Smooth muscle cell (in vitro differentiated cells): ENCODE data around the gene CDK14. TPM values are rescaled to one million over a fixed set of nuclear protein-coding genes. Genes with fewer than 3 reads are reported as not detected.

Source experiments
- DNase-seq: peaks from one replicate; lab custom pipeline; 2025; ENCODE audit not compliant: unreplicated experiment; lab: John Stamatoyannopoulos, UW
- H2AFZ ChIP-seq: fragments of 200-600 bp; sonication (generic); 2 replicates; pipeline ENCODE4 v1.6.0; 2016; ENCODE audit warnings: antibody characterized with exemption, low read depth, mild to moderate bottlenecking
- H3F3A ChIP-seq: fragments of 200-600 bp; sonication (generic); 2 replicates; pipeline ENCODE4 v1.6.0; 2017; ENCODE audit warnings: antibody characterized with exemption, low read depth
- H3K27ac ChIP-seq: fragments of 200-600 bp; sonication (generic); 2 replicates; pipeline ENCODE4 v1.5.1; 2016; ENCODE audit warnings: low read depth, mild to moderate bottlenecking
- H3K27me3 ChIP-seq: fragments of 200-600 bp; sonication (generic); 2 replicates; pipeline ENCODE4 v1.6.1; 2016; ENCODE audit warnings: low read depth, mild to moderate bottlenecking
- H3K36me3 ChIP-seq: fragments of 200-600 bp; sonication (generic); 2 replicates; pipeline ENCODE4 v1.5.1; 2016; ENCODE audit warnings: low read depth
- H3K4me1 ChIP-seq: fragments of 200-600 bp; sonication (generic); 2 replicates; pipeline ENCODE4 v1.5.1; 2016; ENCODE audit warnings: low read depth
- H3K4me2 ChIP-seq: fragments of 200-600 bp; sonication (generic); 2 replicates; pipeline ENCODE4 v1.6.0; 2016; ENCODE audit warnings: mild to moderate bottlenecking
- H3K4me3 ChIP-seq: fragments of 200-600 bp; sonication (generic); 2 replicates; pipeline ENCODE4 v1.5.1; 2016; ENCODE audit warnings: mild to moderate bottlenecking
- H3K79me2 ChIP-seq: fragments of 200-600 bp; sonication (generic); 2 replicates; pipeline ENCODE4 v1.6.0; 2016; ENCODE audit warnings: low read depth, mild to moderate bottlenecking
- H3K9ac ChIP-seq: fragments of 200-600 bp; sonication (generic); 2 replicates; pipeline ENCODE4 v1.6.0; 2016; ENCODE audit warnings: low read depth
- H3K9me3 ChIP-seq: fragments of 200-600 bp; sonication (generic); replicated peaks from 2 replicates; pipeline ENCODE4 v1.5.1; 2016; ENCODE audit warnings: low read depth
- H4K20me1 ChIP-seq: fragments of 200-600 bp; sonication (generic); 2 replicates; pipeline ENCODE4 v1.6.0; 2016; ENCODE audit warnings: low read depth
- WGBS: methylation state at CpG from one replicate; pipeline ENCODE4 v1.1.7; 2016; ENCODE audit warnings: low lambda C conversion rate; 5-methylcytosine and 5-hydroxymethylcytosine counted together
- polyA plus RNA-seq: library from polyadenylated mRNA; unstranded; fragments of >200 nt; fragmentation: Nextera tagmentation; extraction: Ambion mirVana; gene quantifications from 2 replicates; pipeline ENCODE4 v1.2.1, GENCODE V29; 2016
- total RNA-seq: library from RNA; depleted of rRNA; stranded (reverse); fragments of >200 nt; gene quantifications from 2 replicates; pipeline ENCODE4 v1.2.3, GENCODE V29; 2014
- TF ChIP-seq, protein P1 (sequence below): fragments of 200-600 bp; sonication (generic); IDR thresholded peaks from 2 replicates; pipeline ENCODE4 v1.5.1; 2017; ENCODE audit warnings: borderline replicate concordance, mild to moderate bottlenecking, antibody characterized with exemption; ENCODE audit not compliant: insufficient read depth, poor library complexity, severe bottlenecking

Gene CDK14
- total and polyA plus RNA-seq, 2 experiments from 2014 or later: 4.1 to 5.3 TPM

GRCh38 chr7:90939666-90940065 is 343.5 kb downstream of the CDK14 start:
- 90% methylated on average over 3 of the region's 3 CpGs for WGBS
- no peaks in the 10 kb centered on the region for H3F3A ChIP-seq
- DNase-seq: no peak
- no peak overlapping the region for H3K4me2 ChIP-seq
- no peaks in the 10 kb centered on the region for H3K4me1 ChIP-seq
- TF ChIP-seq, protein P1, sequence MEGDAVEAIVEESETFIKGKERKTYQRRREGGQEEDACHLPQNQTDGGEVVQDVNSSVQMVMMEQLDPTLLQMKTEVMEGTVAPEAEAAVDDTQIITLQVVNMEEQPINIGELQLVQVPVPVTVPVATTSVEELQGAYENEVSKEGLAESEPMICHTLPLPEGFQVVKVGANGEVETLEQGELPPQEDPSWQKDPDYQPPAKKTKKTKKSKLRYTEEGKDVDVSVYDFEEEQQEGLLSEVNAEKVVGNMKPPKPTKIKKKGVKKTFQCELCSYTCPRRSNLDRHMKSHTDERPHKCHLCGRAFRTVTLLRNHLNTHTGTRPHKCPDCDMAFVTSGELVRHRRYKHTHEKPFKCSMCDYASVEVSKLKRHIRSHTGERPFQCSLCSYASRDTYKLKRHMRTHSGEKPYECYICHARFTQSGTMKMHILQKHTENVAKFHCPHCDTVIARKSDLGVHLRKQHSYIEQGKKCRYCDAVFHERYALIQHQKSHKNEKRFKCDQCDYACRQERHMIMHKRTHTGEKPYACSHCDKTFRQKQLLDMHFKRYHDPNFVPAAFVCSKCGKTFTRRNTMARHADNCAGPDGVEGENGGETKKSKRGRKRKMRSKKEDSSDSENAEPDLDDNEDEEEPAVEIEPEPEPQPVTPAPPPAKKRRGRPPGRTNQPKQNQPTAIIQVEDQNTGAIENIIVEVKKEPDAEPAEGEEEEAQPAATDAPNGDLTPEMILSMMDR: no peak
- no peaks in the 10 kb centered on the region for H3K27me3 ChIP-seq
- no peaks in the 10 kb centered on the region for H4K20me1 ChIP-seq
- no peak overlapping the region for H2AFZ ChIP-seq
- no peaks in the 10 kb centered on the region for H3K36me3 ChIP-seq
- no peaks in the 10 kb centered on the region for H3K9me3 ChIP-seq
- no peaks in the 10 kb centered on the region for H3K79me2 ChIP-seq
- H3K4me3 ChIP-seq: no peak overlapping the region
- no peak overlapping the region for H3K27ac ChIP-seq
- no peak overlapping the region for H3K9ac ChIP-seq

- Histone ChIP-seq H4K20me1 (no peaks in the 10 kb centered on the region), H3F3A (no peaks in the 10 kb centered on the region), H3K4me2 (no peak overlapping the region), H3K4me3 (no peak overlapping the region), H3K4me1 (no peaks in the 10 kb centered on the region), H3K9ac (no peak overlapping the region), H3K36me3 (no peaks in the 10 kb centered on the region), H3K79me2 (no peaks in the 10 kb centered on the region), H3K27ac (no peak overlapping the region), H3K27me3 (no peaks in the 10 kb centered on the region), H2AFZ (no peak overlapping the region), H3K9me3 (no peaks in the 10 kb centered on the region)
- DNase-seq: no peak
- 93% methylated on average over 3 of the region's 3 CpGs for WGBS
- TF ChIP-seq, protein P1: no peak
Measured at GRCh38 chr7:90944021-90944420, 347.9 kb downstream of the CDK14 start.

- no peaks in the 10 kb centered on the region for H3F3A ChIP-seq
- no peak overlapping the region for H2AFZ ChIP-seq
- H3K4me2 ChIP-seq: no peak overlapping the region
- no peak for DNase-seq
- no peaks in the 10 kb centered on the region for H3K9me3 ChIP-seq
- no peaks in the 10 kb centered on the region for H3K27me3 ChIP-seq
- H3K9ac ChIP-seq: no peak overlapping the region
- no peaks in the 10 kb centered on the region for H3K79me2 ChIP-seq
- H3K4me3 ChIP-seq: no peak overlapping the region
- TF ChIP-seq, protein P1: no peak
- no peaks in the 10 kb centered on the region for H4K20me1 ChIP-seq
- no peaks in the 10 kb centered on the region for H3K36me3 ChIP-seq
- no peak overlapping the region for H3K27ac ChIP-seq
- H3K4me1 ChIP-seq: no peaks in the 10 kb centered on the region
- 94% methylated on average over 5 of the region's 5 CpGs for WGBS
Measured at GRCh38 chr7:90945104-90945787, 349.1 kb downstream of the CDK14 start.

- H4K20me1 ChIP-seq: no peaks in the 10 kb centered on the region
- no peaks in the 10 kb centered on the region for H3K79me2 ChIP-seq
- no peak overlapping the region for H3K27ac ChIP-seq
- no peak overlapping the region for H2AFZ ChIP-seq
- H3K27me3 ChIP-seq: no peaks in the 10 kb centered on the region
- no peak overlapping the region for H3K4me3 ChIP-seq
- TF ChIP-seq, protein P1: no peak
- H3K4me1 ChIP-seq: peaks cover 11% of the 10 kb centered on the region
- 67% methylated on average over 10 of the region's 10 CpGs for WGBS
- no peak for DNase-seq
- no peaks in the 10 kb centered on the region for H3K9me3 ChIP-seq
- H3K4me2 ChIP-seq: no peak overlapping the region
- H3F3A ChIP-seq: no peaks in the 10 kb centered on the region
- no peak overlapping the region for H3K9ac ChIP-seq
- no peaks in the 10 kb centered on the region for H3K36me3 ChIP-seq
Measured at GRCh38 chr7:90946730-90947501, 350.8 kb downstream of the CDK14 start.
